Measurements from ENCODE around the gene MCF2L. TPM values are rescaled to one million over a fixed set of nuclear protein-coding genes. Genes with fewer than 3 reads are reported as not detected.

Gene MCF2L
- polyA plus RNA-seq, 1 donor (not counting 4 experiments of a cell fraction or from before 2014, with no cell fraction given): 0.14 TPM

GRCh38 chr13:112934078-112934477, 34.9 kb upstream of the MCF2L start:
- Histone ChIP-seq H3K9ac (ENCODE audit: control insufficient read depth, extremely low read depth, insufficient read depth, low read length) (no peak overlapping the region), H3K79me2 (ENCODE audit: control insufficient read depth, insufficient read depth, low read length) (no peaks in the 10 kb centered on the region), H3K4me3 (ENCODE audit: control insufficient read depth in 2 of 3, extremely low read depth in 1 of 3, insufficient read depth in 2 of 3, low read depth in 1 of 3, low read length in 3 of 3) (no peak overlapping the region), H3K4me1 (ENCODE audit: control insufficient read depth, extremely low read depth, insufficient read depth, low read length) (peaks cover 13% of the 10 kb centered on the region), H3K27me3 (ENCODE audit: control insufficient read depth, extremely low read depth, insufficient read depth, low read length) (peaks cover 1% of the 10 kb centered on the region), H4K20me1 (ENCODE audit: control insufficient read depth, extremely low read depth, insufficient read depth, low read length) (no peaks in the 10 kb centered on the region), H2AFZ (ENCODE audit: control insufficient read depth, low read length) (no peak overlapping the region), H3K4me2 (ENCODE audit: control insufficient read depth, extremely low read depth, insufficient read depth, low read depth, low read length) (no peak overlapping the region), H3K9me3 (ENCODE audit: control insufficient read depth, low read depth, low read length) (no peaks in the 10 kb centered on the region), H3K9me1 (ENCODE audit: control insufficient read depth, extremely low read depth, insufficient read depth, low read length) (no peaks in the 10 kb centered on the region), H3K27ac (ENCODE audit: control insufficient read depth, insufficient read depth, low read length) (no peak overlapping the region), H3K36me3 (ENCODE audit: control insufficient read depth in 2 of 2, extremely low read depth in 1 of 2, insufficient read depth in 2 of 2, low read length in 2 of 2) (no peaks in the 10 kb centered on the region)
- FAIRE-seq (no peak), DNase-seq (ENCODE audit: low read depth, low spot score) (no peak)
- no peak for TF ChIP-seq EZH2 (IDR thresholded peaks at IDR 0.05; ENCODE audit: low read length)
- no peak for TF ChIP-seq CTCF (optimal IDR thresholded peaks at IDR 0.05 in 1 of 3, IDR thresholded peaks at IDR 0.05 in 1 of 3, conservative IDR thresholded peaks at IDR 0.05 in 1 of 3; ENCODE audit: extremely low read depth in 1 of 3, insufficient read depth in 2 of 3, low read length in 3 of 3)
- dilution Hi-C loops (cut with MboI; ENCODE audit: extremely low pct_ligation_motif_present, low sequenced_read_pairs): no loop called here

GRCh38 chr13:112938680-112939079, 30.3 kb upstream of the MCF2L start:
- no peak for FAIRE-seq
- Histone ChIP-seq H3K4me2 (ENCODE audit: control insufficient read depth, extremely low read depth, insufficient read depth, low read depth, low read length) (no peak overlapping the region), H3K9me3 (ENCODE audit: control insufficient read depth, low read depth, low read length) (no peaks in the 10 kb centered on the region), H3K4me1 (ENCODE audit: control insufficient read depth, extremely low read depth, insufficient read depth, low read length) (no peaks in the 10 kb centered on the region), H3K9me1 (ENCODE audit: control insufficient read depth, extremely low read depth, insufficient read depth, low read length) (no peaks in the 10 kb centered on the region), H3K9ac (ENCODE audit: control insufficient read depth, extremely low read depth, insufficient read depth, low read length) (no peak overlapping the region), H3K36me3 (ENCODE audit: control insufficient read depth in 2 of 2, extremely low read depth in 1 of 2, insufficient read depth in 2 of 2, low read length in 2 of 2) (no peaks in the 10 kb centered on the region), H3K4me3 (ENCODE audit: control insufficient read depth in 2 of 3, extremely low read depth in 1 of 3, insufficient read depth in 2 of 3, low read depth in 1 of 3, low read length in 3 of 3) (no peak overlapping the region), H2AFZ (ENCODE audit: control insufficient read depth, low read length) (no peak overlapping the region), H3K27me3 (ENCODE audit: control insufficient read depth, extremely low read depth, insufficient read depth, low read length) (peaks cover 2% of the 10 kb centered on the region), H4K20me1 (ENCODE audit: control insufficient read depth, extremely low read depth, insufficient read depth, low read length) (no peaks in the 10 kb centered on the region), H3K79me2 (ENCODE audit: control insufficient read depth, insufficient read depth, low read length) (no peaks in the 10 kb centered on the region), H3K27ac (ENCODE audit: control insufficient read depth, insufficient read depth, low read length) (no peak overlapping the region)
- no peak for DNase-seq (ENCODE audit: low read depth, low spot score)
- dilution Hi-C loops (cut with MboI; ENCODE audit: extremely low pct_ligation_motif_present, low sequenced_read_pairs): no loop called here
- TF ChIP-seq CTCF (optimal IDR thresholded peaks at IDR 0.05 in 1 of 3, IDR thresholded peaks at IDR 0.05 in 1 of 3, conservative IDR thresholded peaks at IDR 0.05 in 1 of 3; ENCODE audit: extremely low read depth in 1 of 3, insufficient read depth in 2 of 3, low read length in 3 of 3): no peak
- TF ChIP-seq EZH2 (IDR thresholded peaks at IDR 0.05; ENCODE audit: low read length): no peak

All from keratinocyte (primary cell).